Thoracic aorta (tissue), 2 donors: Measurements from ENCODE around the gene FANCD2. TPM values are rescaled to one million over a fixed set of nuclear protein-coding genes. Genes with fewer than 3 reads are reported as not detected.
"Not testable (repeated sequence)": the region's sequence is repeated elsewhere in the genome, so short reads cannot be mapped to it uniquely, and the experiment has no call there.

Experiments
- ATAC-seq: fragments of 150-250 bp; one replicate; pipeline ENCODE4 v1.8.0; 2017; ENCODE audit warnings: low read depth; ENCODE audit not compliant: insufficient number of reproducible peaks, low FRiP score
- DNase-seq: peaks from one replicate; pipeline ENCODE4 v3.0.0-alpha.2; 2020; ENCODE audit warnings: low spot score
- H3K27ac ChIP-seq, 2 donors: fragments of 200-600 bp; sonication (generic); 1 replicate in 1 of 2; 2 replicates in 1 of 2; pipeline ENCODE4 v1.5.1; 2016; ENCODE audit warnings: mild to moderate bottlenecking in 2 of 2, moderate library complexity in 2 of 2
- H3K27me3 ChIP-seq: fragments of 200-600 bp; sonication (generic); replicated peaks from 2 replicates; pipeline ENCODE4 v1.6.0; 2016; ENCODE audit warnings: mild to moderate bottlenecking; ENCODE audit not compliant: insufficient read depth
- H3K36me3 ChIP-seq: fragments of 200-600 bp; sonication (generic); one replicate; pipeline ENCODE4 v1.5.1; 2016
- H3K4me1 ChIP-seq, 2 donors: fragments of 200-600 bp; sonication (generic); 1 replicate in 1 of 2; 2 replicates in 1 of 2; pipeline versions ENCODE4 v1.5.1 to v1.6.0; 2016; ENCODE audit warnings: low read depth in 2 of 2, mild to moderate bottlenecking in 1 of 2; ENCODE audit not compliant: control insufficient read depth in 1 of 2
- H3K4me3 ChIP-seq: fragments of 200-600 bp; sonication (generic); 2 replicates; pipeline ENCODE4 v1.5.1; 2016; ENCODE audit warnings: mild to moderate bottlenecking
- H3K9me3 ChIP-seq: fragments of 200-600 bp; sonication (generic); 2 replicates; pipeline ENCODE4 v1.5.1; 2016
- CTCF ChIP-seq: fragments of 200-600 bp; sonication (generic); IDR thresholded peaks from one replicate; pipeline ENCODE4 v1.5.1; 2019; ENCODE audit warnings: antibody characterized with exemption
- total RNA-seq, 2 donors: library from RNA; depleted of rRNA; stranded (reverse); fragments of >200 nt; gene quantifications; one replicate each; pipeline versions ENCODE4 v1.1.0 to v1.2.3, GENCODE V29; 2016

The FANCD2 gene
- total RNA-seq, 2 donors from 2014 or later, result 1.3 to 9.9 TPM

DNA sequence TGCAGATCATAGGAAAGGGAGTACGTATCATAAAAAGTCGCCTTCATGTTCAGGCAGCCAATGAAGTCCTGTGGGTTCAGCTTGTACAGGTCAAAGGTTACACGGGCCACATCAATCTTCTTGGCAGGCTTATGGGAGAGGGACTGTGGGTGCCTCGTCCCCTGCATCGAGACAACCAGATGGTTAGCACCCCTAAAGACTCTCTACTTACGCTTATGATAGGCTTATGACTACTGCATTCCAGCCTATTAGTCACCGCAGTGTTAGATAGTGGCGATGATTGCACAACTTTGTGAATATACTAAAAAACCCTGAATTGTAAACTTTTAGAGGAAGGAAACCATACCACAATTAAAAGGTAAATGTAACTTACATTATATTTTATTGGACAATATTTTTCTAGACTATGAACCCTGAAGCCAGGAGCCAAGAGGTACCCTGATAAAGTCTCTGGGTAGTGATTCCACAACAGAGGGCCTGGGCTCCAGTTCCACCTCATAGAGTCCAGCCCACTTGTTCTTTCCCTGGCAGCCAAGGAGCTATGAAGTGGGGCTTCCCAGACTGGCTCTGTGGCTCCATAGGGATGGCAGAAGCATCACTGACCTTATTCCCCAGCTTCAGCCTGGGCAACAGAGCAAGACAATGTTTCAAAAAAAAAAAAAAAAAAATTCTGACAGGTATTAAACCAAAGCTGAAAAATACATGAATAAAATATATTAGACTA, 2.5 kb upstream of the FANCD2 start:
- H3K4me1 ChIP-seq, result peaks cover 13 to 22% of the 10 kb centered on the region in 2 donors
- H3K27ac ChIP-seq, result no peak overlapping the region
- no peak overlapping the region for H3K4me3 ChIP-seq
- H3K27me3 ChIP-seq, result no peaks in the 10 kb centered on the region
- DNase-seq, result no peak
- no peak for ATAC-seq
- H3K36me3 ChIP-seq, result peaks cover 16% of the 10 kb centered on the region
- no peak for TF ChIP-seq CTCF
- H3K9me3 ChIP-seq, result no peaks in the 10 kb centered on the region

- H3K36me3 ChIP-seq, result peaks cover 16% of the 10 kb centered on the region
- no peaks in the 10 kb centered on the region for H3K27me3 ChIP-seq
- peak overlapping the region; percentile 74 for H3K4me3 ChIP-seq
- DNase-seq, result no peak
- H3K27ac ChIP-seq, result peak overlapping the region; percentile 46 to 68
- no peaks in the 10 kb centered on the region for H3K9me3 ChIP-seq
- H3K4me1 ChIP-seq, result peaks cover 13 to 22% of the 10 kb centered on the region in 2 donors
- no peak for TF ChIP-seq CTCF
- ATAC-seq, result no peak
Observed at GRCh38 chr3:10025205-10026083, 793 bp upstream of the FANCD2 start.

- no peaks in the 10 kb centered on the region for H3K27me3 ChIP-seq
- no peak for TF ChIP-seq CTCF
- H3K9me3 ChIP-seq, result no peaks in the 10 kb centered on the region
- H3K36me3 ChIP-seq, result no peaks in the 10 kb centered on the region
- H3K4me3 ChIP-seq, result no peak overlapping the region
- DNase-seq, result no peak
- no peak overlapping the region for H3K27ac ChIP-seq
- ATAC-seq, result no peak
- no peaks in the 10 kb centered on the region for H3K4me1 ChIP-seq
Observed at GRCh38 chr3:10041034-10041433, 14.8 kb downstream of the FANCD2 start.

DNA sequence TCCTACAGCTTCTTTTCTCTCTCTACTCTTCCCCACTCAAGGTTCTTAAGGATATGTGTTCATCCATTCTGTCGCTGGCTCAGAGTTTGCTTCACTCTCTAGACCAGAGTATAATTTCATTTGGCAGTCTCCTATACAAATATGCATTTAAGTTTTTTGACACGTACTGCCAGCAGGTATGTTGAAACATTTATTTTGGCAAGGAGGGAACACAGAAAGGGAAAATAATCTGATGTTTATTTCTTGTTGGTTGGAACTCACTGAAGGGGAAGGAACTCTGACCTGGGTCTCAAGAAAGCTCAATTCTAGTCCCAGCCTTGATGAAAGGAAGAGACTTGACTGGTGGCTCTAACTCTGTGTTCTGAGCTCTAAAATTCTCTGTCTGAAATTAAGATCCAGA, 21.6 kb downstream of the FANCD2 start:
- peak overlapping the region in 1 of 2 donors; percentile 5 for H3K27ac ChIP-seq
- H3K9me3 ChIP-seq, result no peaks in the 10 kb centered on the region
- TF ChIP-seq CTCF, result no peak
- ATAC-seq, result no peak
- no peaks in the 10 kb centered on the region for H3K27me3 ChIP-seq
- no peaks in the 10 kb centered on the region for H3K36me3 ChIP-seq
- H3K4me1 ChIP-seq, result no peaks in the 10 kb centered on the region
- no peak for DNase-seq
- H3K4me3 ChIP-seq, result no peak overlapping the region

DNA sequence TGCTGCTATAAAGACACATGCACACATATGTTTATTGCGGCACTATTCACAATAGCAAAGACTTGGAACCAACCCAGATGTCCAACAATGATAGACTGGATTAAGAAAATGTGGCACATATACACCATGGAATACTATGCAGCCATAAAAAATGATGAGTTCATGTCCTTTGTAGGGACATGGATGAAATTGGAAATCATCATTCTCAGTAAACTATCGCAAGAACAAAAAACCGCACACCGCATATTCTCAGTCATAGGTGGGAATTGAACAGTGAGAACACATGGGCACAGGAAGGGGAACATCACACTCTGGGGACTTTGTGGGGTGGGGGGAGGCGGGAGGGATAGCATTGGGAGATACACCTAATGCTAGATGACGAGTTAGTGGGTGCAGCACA, 26.8 kb downstream of the FANCD2 start:
- H3K9me3 ChIP-seq, H3K27ac ChIP-seq, DNase-seq, H3K4me1 ChIP-seq, H3K27me3 ChIP-seq, H3K36me3 ChIP-seq, H3K4me3 ChIP-seq, ATAC-seq: not testable (repeated sequence)
